Stomach (tissue), 9 donors: ENCODE data around the gene ZNRD2. TPM values are rescaled to one million over a fixed set of nuclear protein-coding genes. Genes with fewer than 3 reads are reported as not detected.

ENCODE experiments used
- DNase-seq, 2 donors: peaks; one replicate each; pipeline versions ENCODE4 v3.0.0 to v3.0.0-alpha.2; 2013 to 2019
- H3K27ac ChIP-seq, 5 donors: fragments of 200-600 bp in 4 of 5; sonication (generic) in 4 of 5; one replicate each; pipeline ENCODE4 v1.5.1; 2013 to 2019; ENCODE audit warnings: mild to moderate bottlenecking in 1 of 5, moderate library complexity in 1 of 5
- H3K27me3 ChIP-seq, 3 donors: fragments of 200-600 bp; sonication (generic); one replicate each; pipeline ENCODE4 v1.5.1; 2017 to 2019; ENCODE audit warnings: mixed run types in 1 of 3
- H3K36me3 ChIP-seq, 4 donors: fragments of 200-600 bp; sonication (generic); 1 replicate in 3 of 4; 2 replicates in 1 of 4; pipeline ENCODE4 v1.5.1; 2016 to 2019
- H3K4me1 ChIP-seq, 4 donors: fragments of 200-600 bp; sonication (generic); one replicate each; pipeline ENCODE4 v1.5.1; 2016 to 2019
- H3K4me3 ChIP-seq, 4 donors: fragments of 200-600 bp; sonication (generic) in 3 of 4; one replicate each; pipeline ENCODE4 v1.5.1; 2016 to 2019; ENCODE audit warnings: mild to moderate bottlenecking in 1 of 4
- H3K9me3 ChIP-seq, 4 donors: fragments of 200-600 bp; sonication (generic); one replicate each; pipeline ENCODE4 v1.5.1; 2016 to 2019
- EP300 ChIP-seq: sonication (generic); formaldehyde crosslinking; IDR thresholded peaks from one replicate; pipeline ENCODE4 v1.6.1; 2017; ENCODE audit warnings: antibody characterized with exemption
- POLR2A ChIP-seq, 4 donors: fragments of 450-650 bp; IDR thresholded peaks; one replicate each; pipeline ENCODE4 v1.6.1; 2016; ENCODE audit warnings: antibody characterized with exemption in 4 of 4, control low read depth in 2 of 4, mild to moderate bottlenecking in 1 of 4, moderate library complexity in 1 of 4
- POLR2AphosphoS5 ChIP-seq, 3 donors: sonication (generic); formaldehyde crosslinking; IDR thresholded peaks; one replicate each; pipeline ENCODE4 v1.6.1; 2016; ENCODE audit warnings: antibody characterized with exemption in 3 of 3
- WGBS, 5 donors: extraction: QIAGEN DNeasy Blood & Tissue Kit in 3 of 5; methylation state at CpG; one replicate each; pipeline versions ENCODE4 v1.1.5 to v1.1.7; 2013 to 2018; 5-methylcytosine and 5-hydroxymethylcytosine counted together
- intact Hi-C: fragments of 100-400 bp; cut with DNase I; formaldehyde crosslinking; loops from one replicate; pipeline ENCODE4 v1.15.1; 2023; ENCODE audit warnings: low total_unique reads
- polyA plus RNA-seq, 3 donors: library from polyadenylated mRNA; stranded (reverse); fragments of 200-250 nt; gene quantifications; one replicate each; pipeline ENCODE4 v1.2.3, GENCODE V29; 2013
- total RNA-seq, 5 donors: library from RNA; depleted of rRNA; stranded (reverse); fragments of >200 nt; gene quantifications; one replicate each; pipeline versions ENCODE4 v1.1.0 to v1.2.3, GENCODE V29; 2014 to 2016
- TF ChIP-seq, protein P1 (sequence below), 7 experiments: fragments of 450-650 bp in 4 of 7; fragments of 200-600 bp in 3 of 7; sonication (generic) in 3 of 7; IDR thresholded peaks; one replicate each; pipeline ENCODE4 v1.5.1; 2016 to 2019; ENCODE audit warnings: antibody characterized with exemption in 7 of 7, control low read depth in 2 of 7, mild to moderate bottlenecking in 1 of 7
- donor health status: healthy with polysubstance abuse.
- donor health status: Bipolar disorder and iron deficiency.
- donor health status: healthy.

ZNRD2 gene
- total and polyA plus RNA-seq, 8 donors = 17.7 to 99.1 (median 51.8) TPM

DNA sequence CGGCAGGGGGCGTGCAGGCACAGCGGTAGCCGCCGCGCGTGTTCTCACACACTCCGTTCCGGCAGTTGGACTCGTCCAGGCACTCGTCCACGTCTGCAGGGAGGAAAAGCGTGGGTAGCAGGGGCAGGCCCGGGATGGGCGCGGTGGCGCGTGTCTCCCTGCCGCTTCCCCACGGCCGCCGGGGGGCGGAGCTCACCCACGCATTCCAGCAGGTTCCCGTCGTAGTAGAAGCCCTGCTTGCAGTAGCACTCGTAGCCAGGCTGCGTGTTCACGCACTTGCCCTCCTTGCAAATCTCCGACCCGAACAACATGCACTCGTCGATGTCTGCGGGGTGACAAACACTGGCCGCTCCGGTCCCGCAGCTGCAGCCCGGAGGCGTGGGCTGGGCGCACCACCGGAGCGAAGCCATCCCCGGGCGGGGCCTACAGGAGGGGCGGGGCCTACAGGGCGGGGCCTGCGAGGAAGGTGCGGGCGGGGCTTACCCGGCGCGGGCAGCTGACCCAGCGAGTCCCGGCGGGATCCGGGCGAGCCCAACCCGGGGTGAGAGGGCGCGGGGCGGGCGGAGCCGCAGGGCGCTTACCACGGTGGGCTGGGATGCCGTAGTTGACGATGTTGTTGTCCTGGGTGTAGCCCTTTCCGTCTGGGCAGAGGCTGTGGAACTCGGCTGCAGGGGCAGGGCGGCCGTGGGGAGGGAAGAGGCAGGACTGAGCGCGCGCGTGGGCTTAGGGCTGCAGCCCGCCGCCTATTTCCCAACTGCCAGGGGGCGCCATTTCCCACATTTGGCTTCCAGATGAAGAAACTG is 29.8 kb upstream of the ZNRD2 start:
- DNase-seq = peak; percentile 95 to 97
- Histone ChIP-seq H3K27me3 (no peaks in the 10 kb centered on the region), H3K4me1 (peaks cover 25 to 36% (median 29%) of the 10 kb centered on the region in 4 donors), H3K9me3 (no peaks in the 10 kb centered on the region), H3K4me3 (peak overlapping the region; percentile 52 to 72 (median 57)), H3K36me3 (peaks cover 15 to 61% (median 46%) of the 10 kb centered on the region in 4 donors), H3K27ac (peak overlapping the region; percentile 84 to 94 (median 89))
- TF ChIP-seq POLR2AphosphoS5 (IDR thresholded peaks at IDR 0.05) (peak; percentile 40 to 52 (median 52)), EP300 (no peak)
- TF ChIP-seq, protein P1, sequence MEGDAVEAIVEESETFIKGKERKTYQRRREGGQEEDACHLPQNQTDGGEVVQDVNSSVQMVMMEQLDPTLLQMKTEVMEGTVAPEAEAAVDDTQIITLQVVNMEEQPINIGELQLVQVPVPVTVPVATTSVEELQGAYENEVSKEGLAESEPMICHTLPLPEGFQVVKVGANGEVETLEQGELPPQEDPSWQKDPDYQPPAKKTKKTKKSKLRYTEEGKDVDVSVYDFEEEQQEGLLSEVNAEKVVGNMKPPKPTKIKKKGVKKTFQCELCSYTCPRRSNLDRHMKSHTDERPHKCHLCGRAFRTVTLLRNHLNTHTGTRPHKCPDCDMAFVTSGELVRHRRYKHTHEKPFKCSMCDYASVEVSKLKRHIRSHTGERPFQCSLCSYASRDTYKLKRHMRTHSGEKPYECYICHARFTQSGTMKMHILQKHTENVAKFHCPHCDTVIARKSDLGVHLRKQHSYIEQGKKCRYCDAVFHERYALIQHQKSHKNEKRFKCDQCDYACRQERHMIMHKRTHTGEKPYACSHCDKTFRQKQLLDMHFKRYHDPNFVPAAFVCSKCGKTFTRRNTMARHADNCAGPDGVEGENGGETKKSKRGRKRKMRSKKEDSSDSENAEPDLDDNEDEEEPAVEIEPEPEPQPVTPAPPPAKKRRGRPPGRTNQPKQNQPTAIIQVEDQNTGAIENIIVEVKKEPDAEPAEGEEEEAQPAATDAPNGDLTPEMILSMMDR (IDR thresholded peaks at IDR 0.05) = peak in 5 of 7 experiments; percentile 71 to 96 (median 84)
- WGBS, 5 donors = 0 to 1% (median 0%) methylated on average over 38 to 78 of the region's 78 CpGs
- intact Hi-C loops = no loop called here

- intact Hi-C loops = no loop called here
- peak overlapping the region; percentile 84 to 94 (median 89) for H3K27ac ChIP-seq
- WGBS, 5 donors = 27 to 36% (median 28%) methylated on average over 18 of the region's 18 CpGs
- H3K36me3 ChIP-seq = peaks cover 15 to 55% (median 41%) of the 10 kb centered on the region in 4 donors
- peak in 1 of 2 donors; percentile 86 for DNase-seq
- TF ChIP-seq EP300 (no peak), POLR2A (IDR thresholded peaks at IDR 0.05) (no peak), POLR2AphosphoS5 (IDR thresholded peaks at IDR 0.05) (no peak)
- TF ChIP-seq, protein P1 (IDR thresholded peaks at IDR 0.05) = no peak
- no peaks in the 10 kb centered on the region for H3K9me3 ChIP-seq
- H3K4me3 ChIP-seq = peak overlapping the region; percentile 52 to 72 (median 57)
- no peaks in the 10 kb centered on the region for H3K27me3 ChIP-seq
- H3K4me1 ChIP-seq = peaks cover 26 to 44% (median 38%) of the 10 kb centered on the region in 4 donors
These were observed 28.9 kb upstream of the ZNRD2 start for GRCh38 chr11:65541093-65541982.

GRCh38 chr11:65542738-65543390 is 27.4 kb upstream of the ZNRD2 start:
- DNase-seq = no peak

More at GRCh38 chr11:65542738-65543390, 27.4 kb upstream of the ZNRD2 start:
- intact Hi-C loops = no loop called here
- H3K9me3 ChIP-seq = no peaks in the 10 kb centered on the region
- H3K4me3 ChIP-seq = no peak overlapping the region
- peaks cover 32 to 58% (median 51%) of the 10 kb centered on the region in 4 donors for H3K4me1 ChIP-seq
- TF ChIP-seq EP300 (no peak), POLR2A (IDR thresholded peaks at IDR 0.05) (no peak), POLR2AphosphoS5 (IDR thresholded peaks at IDR 0.05) (no peak)
- TF ChIP-seq, protein P1 (IDR thresholded peaks at IDR 0.05) = no peak
- peak overlapping the region in 1 of 5 donors; percentile 26 for H3K27ac ChIP-seq
- 86 to 95% (median 93%) methylated on average over 3 of the region's 3 CpGs for WGBS, 5 donors
- H3K27me3 ChIP-seq = no peaks in the 10 kb centered on the region
- H3K36me3 ChIP-seq = peaks cover 15 to 49% (median 34%) of the 10 kb centered on the region in 4 donors
